Measurements from ENCODE around the gene INPP5A. TPM values are rescaled to one million over a fixed set of nuclear protein-coding genes. Genes with fewer than 3 reads are reported as not detected.

Gene INPP5A
- total RNA-seq, 1 experiment from 2014 or later, result 12.3 TPM

- H3K79me2 ChIP-seq (ENCODE audit: insufficient read depth, low read length), result no peaks in the 10 kb centered on the region
- no peak for TF ChIP-seq MAX (IDR thresholded peaks at IDR 0.05)
- TF ChIP-seq POLR2AphosphoS5 (IDR thresholded peaks at IDR 0.05; ENCODE audit: low read depth, low read length), result no peak
- no peak for TF ChIP-seq ATF3 (IDR thresholded peaks at IDR 0.05)
- no peak for TF ChIP-seq CTCF (IDR thresholded peaks at IDR 0.05 in 2 of 3, conservative IDR thresholded peaks at IDR 0.05 in 1 of 3; ENCODE audit: borderline replicate concordance in 1 of 3, insufficient read depth in 1 of 3, low read depth in 2 of 3, low read length in 2 of 3)
- TF ChIP-seq JUND (IDR thresholded peaks at IDR 0.05), result no peak
- no peak for TF ChIP-seq YY1 (IDR thresholded peaks at IDR 0.05; ENCODE audit: extremely low read depth, insufficient replicate concordance, low read depth, low read length)
- TF ChIP-seq ELF1 (IDR thresholded peaks at IDR 0.05; ENCODE audit: borderline replicate concordance, low read depth), result no peak
- TF ChIP-seq POLR2A (IDR thresholded peaks at IDR 0.05; ENCODE audit: borderline replicate concordance, extremely low read depth, insufficient read depth, insufficient read length), result no peak
- TF ChIP-seq SIN3A (IDR thresholded peaks at IDR 0.05; ENCODE audit: low read depth), result no peak
- no peak for TF ChIP-seq CEBPB (IDR thresholded peaks at IDR 0.05; ENCODE audit: low read depth)
- no peak for TF ChIP-seq CBX3 (IDR thresholded peaks at IDR 0.05; ENCODE audit: low read depth)
- no peak for TF ChIP-seq FOSL1 (IDR thresholded peaks at IDR 0.05; ENCODE audit: low read depth)
- TF ChIP-seq RAD21 (IDR thresholded peaks at IDR 0.05; ENCODE audit: low read depth), result no peak
- TF ChIP-seq ZNF274 (IDR thresholded peaks at IDR 0.05; ENCODE audit: low read depth, low read length), result no peak
- no peak for TF ChIP-seq ZFX (IDR thresholded peaks at IDR 0.05)
- TF ChIP-seq EGR1 (IDR thresholded peaks at IDR 0.05; ENCODE audit: low read depth), result no peak
- no peak for TF ChIP-seq EZH2 (IDR thresholded peaks at IDR 0.05)
- no peak for TF ChIP-seq TCF7L2 (IDR thresholded peaks at IDR 0.05; ENCODE audit: borderline replicate concordance, extremely low read depth, insufficient read depth, insufficient read length)
- no peaks in the 10 kb centered on the region for H3K4me1 ChIP-seq (ENCODE audit: control insufficient read depth in 1 of 2, insufficient read depth in 2 of 2, low read length in 2 of 2)
- ChIA-PET POLR2A (no interaction called here), RAD21 (ENCODE audit: low non-redundant PET in 1 of 2, low total read pairs in 2 of 2, uncharacterized antibody in 2 of 2, unreplicated experiment in 2 of 2) (no interaction called here), CTCF (no interaction called here)
- H3K4me3 ChIP-seq (replicated peaks in 1 of 2; ENCODE audit: low read depth in 1 of 2, low read length in 2 of 2), result no peak overlapping the region
- no peaks in the 10 kb centered on the region for H3K9me3 ChIP-seq (ENCODE audit: control insufficient read depth in 1 of 2, insufficient read depth in 1 of 2, low read depth in 1 of 2, low read length in 2 of 2)
- H3K4me2 ChIP-seq (ENCODE audit: low read length), result no peak overlapping the region
- H3K27me3 ChIP-seq (ENCODE audit: insufficient read depth, low read length), result no peaks in the 10 kb centered on the region
- H3K27ac ChIP-seq (ENCODE audit: low read depth, low read length), result no peak overlapping the region
- intact Hi-C loops (cut with micrococcal nuclease), result no loop called here
- no peaks in the 10 kb centered on the region for H4K20me1 ChIP-seq (ENCODE audit: insufficient read depth)
- ATAC-seq (no peak), DNase-seq (ENCODE audit: low read depth, low spot score) (no peak)
- no peak overlapping the region for H3K9ac ChIP-seq (ENCODE audit: low read length)
- no peak overlapping the region for H2AFZ ChIP-seq (ENCODE audit: low read depth, low read length, poor library complexity, severe bottlenecking)
- no TSS peak for BruUV-seq (replicated peaks)
- no peaks in the 10 kb centered on the region for H3K9me2 ChIP-seq (ENCODE audit: insufficient read depth)
- no peaks in the 10 kb centered on the region for H3K36me3 ChIP-seq (ENCODE audit: control insufficient read depth in 1 of 2, insufficient read depth in 2 of 2, low read length in 2 of 2)
These were observed 176.0 kb downstream of the INPP5A start for GRCh38 chr10:132713421-132714095.
